GM21619 (cell line): ENCODE measurements around the gene CACNA1B.
"Not testable (repeated sequence)": the region's sequence is repeated elsewhere in the genome, so short reads cannot be mapped to it uniquely, and the experiment has no call there.

Experiments
- ATAC-seq: cut with Tn5 transposase; IDR thresholded peaks from one replicate; pipeline ENCODE4 v1.9.1; 2021; ENCODE audit not compliant: unreplicated experiment

CACNA1B gene

GRCh38 chr9:138068601-138069035 is 191.0 kb downstream of the CACNA1B start:
- no peak for ATAC-seq

GRCh38 chr9:138069731-138070456 is 192.3 kb downstream of the CACNA1B start:
- no peak for ATAC-seq

GRCh38 chr9:138070815-138071214 is 193.2 kb downstream of the CACNA1B start:
- ATAC-seq = no peak

GRCh38 chr9:138071292-138071691 is 193.7 kb downstream of the CACNA1B start:
- no peak for ATAC-seq

GRCh38 chr9:138071731-138072130 is 194.1 kb downstream of the CACNA1B start:
- ATAC-seq = no peak

- no peak for ATAC-seq
Observed at GRCh38 chr9:138072161-138072842, 194.7 kb downstream of the CACNA1B start.

- no peak for ATAC-seq
Observed at GRCh38 chr9:138072897-138073296, 195.3 kb downstream of the CACNA1B start.

- no peak for ATAC-seq
Observed at GRCh38 chr9:138073408-138073807, 195.8 kb downstream of the CACNA1B start.

- ATAC-seq = no peak
Observed at GRCh38 chr9:138073808-138074207, 196.2 kb downstream of the CACNA1B start.

- ATAC-seq = no peak
Observed at GRCh38 chr9:138074516-138074915, 196.9 kb downstream of the CACNA1B start.

- no peak for ATAC-seq
Observed at GRCh38 chr9:138075496-138075895, 197.9 kb downstream of the CACNA1B start.

- ATAC-seq = no peak
Observed at GRCh38 chr9:138075961-138076649, 198.5 kb downstream of the CACNA1B start.

- no peak for ATAC-seq
Observed at GRCh38 chr9:138076650-138077009, 199.0 kb downstream of the CACNA1B start.

- no peak for ATAC-seq
Observed at GRCh38 chr9:138077126-138077525, 199.5 kb downstream of the CACNA1B start.

GRCh38 chr9:138077898-138078540 is 200.4 kb downstream of the CACNA1B start:
- ATAC-seq = no peak

- ATAC-seq = no peak
Observed at GRCh38 chr9:138078846-138079245, 201.3 kb downstream of the CACNA1B start.

GRCh38 chr9:138080979-138081378 is 203.4 kb downstream of the CACNA1B start:
- ATAC-seq = no peak

GRCh38 chr9:138082918-138083636 is 205.5 kb downstream of the CACNA1B start:
- no peak for ATAC-seq

- ATAC-seq = no peak
Observed at GRCh38 chr9:138083873-138084272, 206.3 kb downstream of the CACNA1B start.

GRCh38 chr9:138085568-138085967 is 208.0 kb downstream of the CACNA1B start:
- ATAC-seq = no peak

- ATAC-seq = not testable (repeated sequence)
Observed at GRCh38 chr9:138092057-138092456, 214.5 kb downstream of the CACNA1B start.
